PC-9 (cell line): ENCODE measurements around the gene SEC61B. TPM values are rescaled to one million over a fixed set of nuclear protein-coding genes. Genes with fewer than 3 reads are reported as not detected.
"Not testable (repeated sequence)": the region's sequence is repeated elsewhere in the genome, so short reads cannot be mapped to it uniquely, and the experiment has no call there.

Experiments used
- BruUV-seq: library from RNA; stranded (reverse); fragments of 400-500 nt; replicated peaks from 2 replicates; lab custom pipeline; 2021; lab: Mats Ljungman, UMichigan
- CTCF ChIA-PET: fragments of 300-600 bp; sonication (Branson Sonifier 250); formaldehyde crosslinking; loops from one replicate; lab custom pipeline; 2022; ENCODE audit warnings: antibody characterized with exemption; lab: Charles Lee
- POLR2A ChIA-PET: fragments of 300-600 bp; sonication (Branson Sonifier 250); formaldehyde crosslinking; loops from one replicate; lab custom pipeline; 2022; ENCODE audit warnings: antibody characterized with exemption; ENCODE audit not compliant: unreplicated experiment; lab: Charles Lee
- DNase-seq, 2 experiments: peaks; one replicate each; pipeline versions ENCODE4 v3.0.0 to v3.0.0-alpha.2; 2015 to 2022; ENCODE audit warnings: mixed read lengths in 1 of 2
- H2AFZ ChIP-seq: fragments of 200-600 bp; sonication (generic); 2 replicates; pipeline ENCODE4 v1.8.1; 2017; ENCODE audit warnings: antibody characterized with exemption
- H3F3A ChIP-seq: fragments of 200-600 bp; sonication (generic); 2 replicates; pipeline ENCODE4 v1.8.1; 2017; ENCODE audit warnings: antibody characterized with exemption, mild to moderate bottlenecking, low read depth; ENCODE audit not compliant: insufficient read depth
- H3K27ac ChIP-seq: fragments of 200-600 bp; sonication (generic); 2 replicates; pipeline ENCODE4 v1.6.1; 2016; ENCODE audit warnings: mixed run types
- H3K27me3 ChIP-seq: fragments of 200-600 bp; sonication (generic); 2 replicates; pipeline ENCODE4 v1.6.1; 2016; ENCODE audit warnings: low read depth, mixed run types; ENCODE audit not compliant: insufficient read depth
- H3K36me3 ChIP-seq: fragments of 200-600 bp; sonication (generic); 2 replicates; pipeline ENCODE4 v1.6.1; 2016; ENCODE audit warnings: low read depth, mixed run types
- H3K4me1 ChIP-seq: fragments of 200-600 bp; sonication (generic); replicated peaks from 2 replicates; pipeline ENCODE4 v1.6.1; 2016; ENCODE audit warnings: mixed run types; ENCODE audit not compliant: insufficient read depth
- H3K4me2 ChIP-seq: fragments of 200-600 bp; sonication (generic); 2 replicates; pipeline ENCODE4 v1.6.1; 2017; ENCODE audit warnings: mixed run types
- H3K4me3 ChIP-seq: fragments of 200-600 bp; sonication (generic); 2 replicates; pipeline ENCODE4 v1.6.1; 2016; ENCODE audit warnings: mixed run types
- H3K79me2 ChIP-seq: fragments of 200-600 bp; sonication (generic); 2 replicates; pipeline ENCODE4 v1.6.1; 2017; ENCODE audit warnings: low read depth, mixed run types
- H3K9me2 ChIP-seq: fragments of 200-600 bp; sonication (generic); 2 replicates; pipeline ENCODE4 v1.8.1; 2017; ENCODE audit warnings: mild to moderate bottlenecking; ENCODE audit not compliant: insufficient read depth
- H3K9me3 ChIP-seq: fragments of 200-600 bp; sonication (generic); 2 replicates; pipeline ENCODE4 v1.8.1; 2016; ENCODE audit warnings: low read depth; ENCODE audit not compliant: insufficient read depth
- H4K20me1 ChIP-seq: fragments of 200-600 bp; sonication (generic); 2 replicates; pipeline ENCODE4 v1.8.1; 2017; ENCODE audit not compliant: insufficient read depth
- CTCF ChIP-seq: fragments of 200-600 bp; sonication (generic); conservative IDR thresholded peaks from 2 replicates; pipeline ENCODE4 v1.6.1; 2017; ENCODE audit warnings: mixed run types, antibody characterized with exemption, mild to moderate bottlenecking, moderate library complexity
- EZH2 ChIP-seq: fragments of 200-600 bp; sonication (generic); IDR thresholded peaks from 2 replicates; pipeline ENCODE4 v1.8.0; 2017; ENCODE audit warnings: antibody characterized with exemption, low read depth
- intact Hi-C: fragments of 100-400 bp; cut with micrococcal nuclease; formaldehyde crosslinking; loops from one replicate; pipeline ENCODE4 v1.10.0; 2022; ENCODE audit not compliant: unreplicated experiment
- total RNA-seq: library from RNA; stranded (reverse); gene quantifications from 2 replicates; pipeline ENCODE4 v1.2.3, GENCODE V29; 2021

The SEC61B gene
- total RNA-seq, 1 experiment from 2014 or later, result 163 TPM

- no peak overlapping the region for H2AFZ ChIP-seq
- intact Hi-C loops, result no loop called here
- POLR2A ChIA-PET, result no interaction called here
- no peaks in the 10 kb centered on the region for H3K27me3 ChIP-seq
- no peak overlapping the region for H3K4me2 ChIP-seq
- TF ChIP-seq EZH2, result no peak
- no peak for TF ChIP-seq CTCF
- BruUV-seq, result no TSS peak
- H3K9me3 ChIP-seq, result no peaks in the 10 kb centered on the region
- peaks cover 13% of the 10 kb centered on the region; the same call in 1 of the 2 replicates for H4K20me1 ChIP-seq
- no peak for DNase-seq
- H3K4me3 ChIP-seq, result no peak overlapping the region
- no peaks in the 10 kb centered on the region for H3F3A ChIP-seq
- H3K36me3 ChIP-seq, result peaks cover 20% of the 10 kb centered on the region
- H3K27ac ChIP-seq, result no peak overlapping the region
- no peaks in the 10 kb centered on the region for H3K4me1 ChIP-seq
- no peaks in the 10 kb centered on the region for H3K9me2 ChIP-seq
- H3K79me2 ChIP-seq, result no peaks in the 10 kb centered on the region
- CTCF ChIA-PET, result no interaction called here
Observed at GRCh38 chr9:99235069-99235468, 13.0 kb downstream of the SEC61B start.

GRCh38 chr9:99235926-99236634 is 14.0 kb downstream of the SEC61B start:
- H3K27ac ChIP-seq, result no peak overlapping the region
- peaks cover 10% of the 10 kb centered on the region for H3K36me3 ChIP-seq
- no peaks in the 10 kb centered on the region for H3K4me1 ChIP-seq
- no peak overlapping the region for H2AFZ ChIP-seq
- H3K9me3 ChIP-seq, result no peaks in the 10 kb centered on the region
- ChIA-PET CTCF (no interaction called here), POLR2A (no interaction called here)
- no peaks in the 10 kb centered on the region for H3K9me2 ChIP-seq
- no peaks in the 10 kb centered on the region for H3F3A ChIP-seq
- no peaks in the 10 kb centered on the region for H3K79me2 ChIP-seq
- no peaks in the 10 kb centered on the region for H3K27me3 ChIP-seq
- intact Hi-C loops, result no loop called here
- TF ChIP-seq CTCF (no peak), EZH2 (no peak)
- no peak overlapping the region for H3K4me2 ChIP-seq
- no peak overlapping the region for H3K4me3 ChIP-seq
- H4K20me1 ChIP-seq, result peaks cover 8% of the 10 kb centered on the region; the same call in 1 of the 2 replicates
- DNase-seq, result no peak
- no TSS peak for BruUV-seq

- ChIA-PET POLR2A (no interaction called here), CTCF (no interaction called here)
- Histone ChIP-seq H3K36me3 (no peaks in the 10 kb centered on the region), H3K27me3 (no peaks in the 10 kb centered on the region), H3K9me3 (no peaks in the 10 kb centered on the region), H3K4me3 (no peak overlapping the region), H2AFZ (no peak overlapping the region), H3K79me2 (no peaks in the 10 kb centered on the region), H4K20me1 (no peaks in the 10 kb centered on the region), H3F3A (no peaks in the 10 kb centered on the region), H3K27ac (no peak overlapping the region), H3K9me2 (no peaks in the 10 kb centered on the region), H3K4me2 (no peak overlapping the region), H3K4me1 (no peaks in the 10 kb centered on the region)
- TF ChIP-seq CTCF (no peak), EZH2 (no peak)
- no TSS peak for BruUV-seq
- DNase-seq, result no peak
- intact Hi-C loops, result no loop called here
Observed at GRCh38 chr9:99237356-99237755, 15.3 kb downstream of the SEC61B start.

- POLR2A ChIA-PET, H3K79me2 ChIP-seq, H3K9me2 ChIP-seq, H3F3A ChIP-seq, H3K4me2 ChIP-seq, H3K27me3 ChIP-seq, CTCF ChIA-PET, H3K4me3 ChIP-seq, H2AFZ ChIP-seq, H4K20me1 ChIP-seq, BruUV-seq, H3K27ac ChIP-seq, H3K9me3 ChIP-seq, H3K36me3 ChIP-seq, H3K4me1 ChIP-seq, intact Hi-C loops, DNase-seq: not testable (repeated sequence)
Observed at GRCh38 chr9:99237849-99238248, 15.8 kb downstream of the SEC61B start.
